Esophagus (tissue), 2 donors: ENCODE results near the gene LHPP. TPM values are rescaled to one million over a fixed set of nuclear protein-coding genes. Genes with fewer than 3 reads are reported as not detected.

Source experiments
- H3K27ac ChIP-seq, 2 donors: one replicate each; pipeline ENCODE4 v1.5.1; 2013; ENCODE audit warnings: low read depth in 2 of 2, mild to moderate bottlenecking in 2 of 2, inconsistent platforms in 1 of 2, low read length in 1 of 2, moderate library complexity in 1 of 2
- H3K27me3 ChIP-seq, 2 donors: one replicate each; pipeline ENCODE4 v1.6.1; 2013; ENCODE audit warnings: low read length in 2 of 2, control low read depth in 1 of 2, mild to moderate bottlenecking in 1 of 2; ENCODE audit not compliant: insufficient read depth in 2 of 2, control insufficient read depth in 1 of 2
- H3K36me3 ChIP-seq, 2 donors: one replicate each; pipeline ENCODE4 v1.6.1; 2013; ENCODE audit warnings: low read length in 1 of 2; ENCODE audit not compliant: control insufficient read depth in 2 of 2, insufficient read depth in 2 of 2
- H3K4me1 ChIP-seq, 2 donors: one replicate each; pipeline ENCODE4 v1.6.1; 2013; ENCODE audit warnings: low read length in 1 of 2; ENCODE audit not compliant: control insufficient read depth in 2 of 2, insufficient read depth in 2 of 2
- H3K4me3 ChIP-seq, 2 donors: one replicate each; pipeline ENCODE4 v1.5.1; 2013; ENCODE audit warnings: low read length in 2 of 2, mild to moderate bottlenecking in 2 of 2, low read depth in 1 of 2, moderate library complexity in 1 of 2
- H3K9me3 ChIP-seq, 2 donors: one replicate each; pipeline ENCODE4 v1.6.1; 2013; ENCODE audit warnings: mild to moderate bottlenecking in 2 of 2, low read depth in 1 of 2, low read length in 1 of 2, moderate library complexity in 1 of 2; ENCODE audit not compliant: control insufficient read depth in 2 of 2, insufficient read depth in 1 of 2
- WGBS, 2 donors: extraction: QIAGEN DNeasy Blood & Tissue Kit; methylation state at CpG; one replicate each; pipeline ENCODE4 v1.1.7; 2013; 5-methylcytosine and 5-hydroxymethylcytosine counted together
- polyA plus RNA-seq, 2 donors: library from polyadenylated mRNA; stranded (reverse); fragments of 200-250 nt; gene quantifications; one replicate each; pipeline ENCODE4 v1.2.3, GENCODE V29; 2013
- donor health status: healthy with polysubstance abuse.
- donor health status: Bipolar disorder and iron deficiency.

Gene LHPP
- polyA plus RNA-seq, 2 donors, result 23.0 to 23.4 TPM

DNA sequence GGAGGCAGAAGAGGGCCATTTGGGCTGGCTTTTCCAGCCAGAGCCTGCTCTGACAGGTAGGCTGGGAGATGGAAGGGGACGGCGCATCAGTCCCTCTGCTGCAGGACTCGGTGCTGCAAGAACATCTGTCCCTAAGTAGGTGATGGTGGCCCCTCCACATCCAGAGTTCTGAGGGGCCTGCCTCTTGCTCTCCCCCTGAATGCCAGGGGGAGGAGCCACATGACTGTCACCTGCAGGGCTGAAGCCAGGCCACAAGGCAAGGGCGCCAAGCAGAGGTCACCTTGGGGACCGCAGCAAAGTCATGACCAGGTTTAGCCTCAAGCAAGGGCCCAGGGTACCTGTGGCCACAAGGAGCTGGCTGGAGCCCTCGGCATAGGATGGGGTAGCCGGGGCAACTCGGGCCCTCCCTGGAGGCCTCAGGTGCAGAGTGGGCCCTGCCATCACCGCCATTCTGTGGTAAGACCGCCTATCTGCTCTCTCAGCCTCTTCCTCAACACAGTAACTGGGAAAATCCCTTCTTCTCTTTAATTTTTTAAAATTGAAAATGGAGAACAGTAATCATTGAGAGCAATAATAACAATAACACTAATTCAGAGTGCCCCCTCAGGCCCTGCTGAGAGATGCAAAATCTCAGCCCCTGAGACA, 183.3 kb downstream of the LHPP start:
- WGBS, 2 donors, result 93 to 94% methylated on average over 10 of the region's 10 CpGs
- H3K27ac ChIP-seq, result no peak overlapping the region

DNA sequence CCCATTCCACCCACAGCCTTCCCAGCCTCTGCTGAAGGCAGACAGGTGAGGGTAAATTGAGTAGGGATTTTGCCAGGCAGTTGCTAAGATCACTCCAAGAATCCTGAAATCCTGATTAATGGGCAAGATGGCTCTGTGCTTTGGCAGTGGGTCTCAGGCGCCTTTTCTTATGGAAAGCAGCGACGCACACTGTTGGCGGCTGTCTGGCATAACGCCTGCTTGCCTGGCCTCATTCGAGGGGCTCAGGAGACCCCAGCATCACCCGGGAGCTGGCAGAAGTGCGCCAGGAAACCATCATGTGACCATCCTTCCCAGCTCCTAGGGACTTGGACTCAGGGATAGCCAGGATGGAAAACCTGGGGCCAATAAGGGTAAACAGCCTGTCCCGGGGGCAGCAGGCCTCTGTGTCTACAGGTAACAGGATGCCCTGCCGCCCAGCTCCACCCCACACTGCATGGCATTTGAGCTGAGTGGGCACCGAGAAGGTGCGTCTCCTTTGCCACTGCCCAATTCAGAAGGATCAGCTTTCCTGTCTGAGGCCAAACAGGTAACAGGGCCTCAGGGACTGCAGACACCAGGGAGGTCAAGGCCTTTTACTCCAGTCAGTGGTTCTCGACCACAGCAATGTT, 184.0 kb downstream of the LHPP start:
- Histone ChIP-seq H3K4me3 (no peak overlapping the region), H3K27me3 (no peaks in the 10 kb centered on the region), H3K36me3 (peaks cover 0 to 3% of the 10 kb centered on the region in 2 donors), H3K4me1 (peaks cover 27 to 57% of the 10 kb centered on the region in 2 donors), H3K27ac (peak overlapping the region; percentile 79 to 86), H3K9me3 (no peaks in the 10 kb centered on the region)
- 85 to 89% methylated on average over 13 of the region's 13 CpGs for WGBS, 2 donors

More for the DNA sequence above, 183.3 kb downstream of the LHPP start:
- peaks cover 31 to 62% of the 10 kb centered on the region in 2 donors for H3K4me1 ChIP-seq
- H3K9me3 ChIP-seq, result no peaks in the 10 kb centered on the region
- H3K36me3 ChIP-seq, result peaks cover 0 to 3% of the 10 kb centered on the region in 2 donors
- H3K27me3 ChIP-seq, result no peaks in the 10 kb centered on the region
- H3K4me3 ChIP-seq, result no peak overlapping the region

DNA sequence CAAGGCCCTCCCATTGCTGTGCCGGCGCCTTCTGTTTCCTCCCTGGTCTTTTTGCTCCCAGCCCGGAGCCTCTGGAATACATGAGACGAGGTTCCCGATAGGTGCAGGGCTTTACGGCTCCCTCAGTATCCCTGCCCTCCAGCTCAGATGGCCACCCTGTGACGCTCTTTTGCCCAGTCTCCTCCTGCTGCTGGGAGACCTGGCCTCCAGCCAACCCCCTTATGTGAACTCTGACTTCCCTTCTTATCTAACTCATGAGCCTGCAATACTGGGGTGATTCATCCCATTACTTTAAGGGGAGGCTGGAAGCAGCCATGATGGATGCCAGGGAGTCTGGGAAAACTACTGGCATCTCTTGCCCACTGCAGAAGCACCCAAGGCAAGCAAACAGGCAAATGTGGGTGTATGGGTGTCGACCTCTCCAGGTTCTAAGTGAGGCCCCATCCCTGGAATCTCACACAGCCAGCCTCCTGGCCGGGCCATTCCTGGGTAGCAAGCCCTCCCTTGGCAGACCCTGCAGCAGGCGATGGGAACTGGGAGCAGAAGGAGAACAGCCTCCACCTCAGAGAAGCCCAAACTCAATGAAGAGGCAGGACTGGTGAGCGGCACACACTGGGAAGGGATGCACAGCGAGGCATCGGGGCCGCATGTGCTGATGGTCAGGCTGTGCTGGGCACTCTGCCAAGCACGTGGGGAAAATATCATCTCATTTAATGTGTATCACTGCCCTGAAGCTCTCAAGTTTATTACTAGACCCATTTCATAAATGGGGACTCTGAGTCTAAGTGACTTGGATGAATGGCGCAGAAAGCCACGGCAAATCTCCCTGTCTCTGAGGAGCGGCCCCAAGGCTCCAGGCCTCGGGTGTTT, 185.1 kb downstream of the LHPP start:
- H3K36me3 ChIP-seq, result peaks cover 0 to 3% of the 10 kb centered on the region in 2 donors
- no peak overlapping the region for H3K4me3 ChIP-seq
- H3K27me3 ChIP-seq, result no peaks in the 10 kb centered on the region
- peaks cover 26 to 54% of the 10 kb centered on the region in 2 donors for H3K4me1 ChIP-seq
- H3K27ac ChIP-seq, result peak overlapping the region; percentile 79 to 86
- WGBS, 2 donors, result 79% methylated on average over 19 of the region's 19 CpGs
- no peaks in the 10 kb centered on the region for H3K9me3 ChIP-seq

DNA sequence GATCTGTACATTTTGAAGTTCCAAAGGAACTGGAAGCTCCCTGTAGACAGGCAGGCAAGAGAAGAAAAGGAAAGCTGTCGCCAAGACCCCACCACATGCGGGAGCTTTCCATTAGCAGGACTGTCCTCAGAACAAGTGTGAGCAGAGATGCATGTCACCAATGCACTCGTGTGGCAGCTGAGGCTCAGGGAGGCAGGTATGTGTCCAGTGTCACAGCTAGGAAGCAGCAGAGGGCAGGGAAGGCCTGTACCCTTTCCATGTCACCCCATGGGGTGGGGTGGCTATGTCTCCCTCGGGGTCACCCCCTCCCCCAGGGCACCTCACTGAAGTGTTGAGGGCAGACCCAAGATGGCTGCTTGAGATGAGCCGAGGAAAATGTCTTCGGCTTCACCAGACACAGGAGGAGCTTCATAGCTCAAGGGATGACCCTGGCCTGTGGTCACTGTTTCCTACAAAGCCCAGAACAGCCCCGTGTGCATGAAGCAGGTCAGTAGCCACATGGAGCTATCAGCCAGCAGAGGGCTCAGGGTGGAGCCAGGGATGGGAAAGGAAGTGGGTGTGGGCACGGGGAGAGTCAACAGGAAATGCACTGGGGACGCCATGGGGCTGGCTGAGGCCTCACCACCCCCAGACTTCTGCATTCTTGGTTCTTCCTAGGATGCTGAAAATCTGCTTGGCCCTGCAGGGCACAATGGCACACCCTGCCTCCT, 186.0 kb downstream of the LHPP start:
- H3K4me3 ChIP-seq, result no peak overlapping the region
- H3K9me3 ChIP-seq, result no peaks in the 10 kb centered on the region
- 46 to 51% methylated on average over 9 of the region's 9 CpGs for WGBS, 2 donors
- no peaks in the 10 kb centered on the region for H3K36me3 ChIP-seq
- peaks cover 19 to 52% of the 10 kb centered on the region in 2 donors for H3K4me1 ChIP-seq
- no peaks in the 10 kb centered on the region for H3K27me3 ChIP-seq
- H3K27ac ChIP-seq, result peak overlapping the region; percentile 79 to 86

DNA sequence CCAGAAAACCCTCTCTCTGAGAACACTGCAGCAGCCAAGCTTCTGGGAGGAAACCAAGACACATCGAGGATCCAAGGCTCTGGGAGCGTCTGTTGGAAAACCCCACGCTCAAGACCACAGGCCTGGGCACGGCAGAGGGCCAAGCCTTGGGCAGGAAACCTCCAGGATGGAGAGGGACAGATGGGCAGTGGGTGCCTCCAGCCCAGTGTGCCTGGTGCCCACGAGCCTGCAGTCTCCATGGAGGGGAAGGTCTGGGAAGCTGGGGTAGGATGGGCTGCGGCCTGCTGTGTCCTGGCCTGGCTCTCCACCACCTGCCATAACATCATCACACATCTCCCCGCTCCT, 186.5 kb downstream of the LHPP start:
- no peaks in the 10 kb centered on the region for H3K9me3 ChIP-seq
- peak overlapping the region; percentile 79 to 86 for H3K27ac ChIP-seq
- 36 to 41% methylated on average over 7 of the region's 7 CpGs for WGBS, 2 donors
- no peaks in the 10 kb centered on the region for H3K27me3 ChIP-seq
- no peaks in the 10 kb centered on the region for H3K36me3 ChIP-seq
- no peak overlapping the region for H3K4me3 ChIP-seq
- peaks cover 19 to 54% of the 10 kb centered on the region in 2 donors for H3K4me1 ChIP-seq

DNA sequence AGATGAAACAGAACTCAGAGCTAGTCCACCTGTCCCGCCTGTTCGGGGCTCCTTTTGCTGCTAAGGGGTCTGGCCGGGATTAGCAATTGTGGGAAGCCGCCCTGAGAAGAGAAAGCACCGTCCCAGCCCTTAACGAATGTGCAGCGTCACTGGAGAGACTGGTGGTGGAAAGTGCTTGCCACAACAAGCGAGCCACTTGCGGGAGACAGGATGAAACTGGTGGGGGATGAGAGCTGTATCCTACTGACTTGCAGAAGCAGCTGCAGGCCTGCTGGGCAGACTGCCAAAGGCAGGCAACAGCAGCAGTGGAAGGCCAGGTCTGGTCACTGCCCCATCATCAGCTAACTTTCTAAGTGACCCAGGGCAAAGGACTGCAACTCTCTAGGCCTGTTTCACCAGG, 187.1 kb downstream of the LHPP start:
- Histone ChIP-seq H3K36me3 (no peaks in the 10 kb centered on the region), H3K4me3 (no peak overlapping the region), H3K27me3 (no peaks in the 10 kb centered on the region), H3K9me3 (no peaks in the 10 kb centered on the region), H3K27ac (peak overlapping the region; percentile 79 to 86), H3K4me1 (peaks cover 19 to 60% of the 10 kb centered on the region in 2 donors)
- WGBS, 2 donors, result 21 to 42% methylated on average over 9 of the region's 9 CpGs

DNA sequence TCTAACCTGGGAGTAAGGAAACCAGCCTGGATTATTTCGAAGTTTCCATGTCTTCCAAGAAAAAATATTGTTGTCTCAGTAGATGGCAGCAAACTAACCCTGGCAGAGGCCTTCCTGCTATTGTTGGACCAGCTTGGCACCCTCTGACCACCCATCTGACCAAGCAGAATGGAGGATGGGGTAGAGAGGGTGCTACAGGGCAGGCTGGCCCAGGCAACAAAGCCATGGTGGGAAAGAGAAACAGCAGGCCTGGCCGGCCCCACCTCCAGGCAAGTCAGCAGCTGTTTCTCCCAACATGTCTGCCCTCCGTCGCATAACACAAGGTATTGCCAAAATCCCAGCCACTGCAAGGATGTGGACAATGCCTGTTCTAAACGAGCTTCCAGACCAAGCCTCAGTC, 187.6 kb downstream of the LHPP start:
- H3K36me3 ChIP-seq, result no peaks in the 10 kb centered on the region
- 25 to 40% methylated on average over 5 of the region's 5 CpGs for WGBS, 2 donors
- H3K27me3 ChIP-seq, result no peaks in the 10 kb centered on the region
- peaks cover 19 to 64% of the 10 kb centered on the region in 2 donors for H3K4me1 ChIP-seq
- peak overlapping the region; percentile 79 to 86 for H3K27ac ChIP-seq
- H3K9me3 ChIP-seq, result no peaks in the 10 kb centered on the region
- no peak overlapping the region for H3K4me3 ChIP-seq

DNA sequence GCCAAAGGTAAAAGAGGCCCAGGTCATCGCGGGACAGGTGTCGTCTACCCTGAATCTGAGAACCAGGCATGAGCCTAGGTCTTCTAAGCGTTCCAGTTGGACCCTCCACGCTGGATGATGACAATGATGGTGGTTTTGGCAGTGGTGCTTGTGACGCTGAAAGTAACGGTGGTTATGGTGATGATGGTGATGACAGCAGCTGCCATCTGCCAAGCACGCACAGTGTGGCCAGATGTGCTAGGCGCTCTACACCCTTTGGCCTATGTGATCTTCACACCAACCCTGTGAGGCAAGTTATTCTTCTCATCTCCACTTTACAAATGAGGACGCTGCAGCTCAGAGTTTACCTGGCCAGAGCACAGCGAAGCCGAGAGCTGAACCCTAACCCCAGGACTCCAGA, 188.6 kb downstream of the LHPP start:
- no peaks in the 10 kb centered on the region for H3K27me3 ChIP-seq
- H3K9me3 ChIP-seq, result no peaks in the 10 kb centered on the region
- no peaks in the 10 kb centered on the region for H3K36me3 ChIP-seq
- WGBS, 2 donors, result 90 to 93% methylated on average over 12 of the region's 12 CpGs
- no peak overlapping the region for H3K4me3 ChIP-seq
- H3K4me1 ChIP-seq, result peaks cover 25 to 74% of the 10 kb centered on the region in 2 donors
- H3K27ac ChIP-seq, result peak overlapping the region; percentile 14 to 50

DNA sequence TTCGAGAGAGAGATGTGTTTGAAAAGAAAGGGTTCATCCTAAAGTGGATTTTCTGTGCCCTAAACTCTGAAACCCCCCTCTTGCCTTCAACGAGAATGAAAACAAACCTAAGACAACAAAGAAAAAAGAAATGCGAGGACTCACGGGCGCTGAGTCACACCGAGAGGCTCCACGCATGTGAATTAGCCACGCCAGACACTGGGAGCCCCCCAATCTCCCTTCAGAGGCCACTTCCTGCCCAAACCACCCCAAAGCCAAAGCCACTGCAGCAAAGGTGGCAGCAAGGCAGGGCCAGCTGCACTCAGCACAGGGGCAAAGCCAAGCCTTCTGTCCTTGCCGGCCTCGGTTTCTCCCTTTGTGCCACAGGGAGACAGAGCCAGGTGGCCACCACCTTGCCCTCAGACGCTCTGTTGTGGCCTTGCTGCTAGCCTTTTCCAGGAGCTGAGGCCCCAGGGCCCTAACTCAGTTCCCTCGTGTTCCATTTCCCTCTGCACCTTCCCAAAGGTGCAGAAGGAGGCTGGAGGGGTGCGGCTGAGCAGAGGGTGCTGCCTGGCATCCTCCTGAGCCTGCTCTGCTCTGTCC, 189.3 kb downstream of the LHPP start:
- Histone ChIP-seq H3K4me1 (peaks cover 25 to 76% of the 10 kb centered on the region in 2 donors), H3K27ac (peak overlapping the region; percentile 50 to 65), H3K36me3 (no peaks in the 10 kb centered on the region), H3K9me3 (no peaks in the 10 kb centered on the region), H3K4me3 (no peak overlapping the region), H3K27me3 (no peaks in the 10 kb centered on the region)
- WGBS, 2 donors, result 61 to 65% methylated on average over 13 of the region's 13 CpGs
